Neutrophil (primary cell): ENCODE results near the gene RASSF8.

Source experiments
- H3K27ac ChIP-seq: fragments of 200-600 bp; sonication (generic); 2 replicates; pipeline ENCODE4 v1.5.1; 2016; ENCODE audit warnings: mild to moderate bottlenecking, moderate library complexity
- H3K27me3 ChIP-seq: fragments of 200-600 bp; sonication (generic); 2 replicates; pipeline ENCODE4 v1.6.0; 2016; ENCODE audit warnings: mild to moderate bottlenecking
- H3K36me3 ChIP-seq: fragments of 200-600 bp; sonication (generic); 2 replicates; pipeline ENCODE4 v1.5.1; 2017
- H3K4me1 ChIP-seq, 2 experiments: fragments of 200-600 bp in 1 of 2; sonication (generic) in 1 of 2; 1 replicate in 1 of 2; 2 replicates in 1 of 2; pipeline versions ENCODE4 v1.5.1 to v1.6.1; 2013 to 2016; ENCODE audit warnings: low read depth in 1 of 2, low read length in 1 of 2, mild to moderate bottlenecking in 1 of 2, moderate library complexity in 1 of 2; ENCODE audit not compliant: control insufficient read depth in 1 of 2, insufficient read depth in 1 of 2
- H3K4me3 ChIP-seq, 2 experiments: fragments of 200-600 bp in 1 of 2; sonication (generic) in 1 of 2; 1 replicate in 1 of 2; 2 replicates in 1 of 2; pipeline ENCODE4 v1.5.1; 2013 to 2016; ENCODE audit warnings: low read depth in 1 of 2, low read length in 1 of 2, mild to moderate bottlenecking in 1 of 2, moderate library complexity in 1 of 2
- H3K9me3 ChIP-seq: fragments of 200-600 bp; sonication (generic); 2 replicates; pipeline ENCODE4 v1.5.1; 2016
- TF ChIP-seq, protein P1 (sequence below): fragments of 200-600 bp; sonication (generic); IDR thresholded peaks from 2 replicates; pipeline ENCODE4 v1.5.1; 2016; ENCODE audit warnings: antibody characterized with exemption

Gene RASSF8

DNA sequence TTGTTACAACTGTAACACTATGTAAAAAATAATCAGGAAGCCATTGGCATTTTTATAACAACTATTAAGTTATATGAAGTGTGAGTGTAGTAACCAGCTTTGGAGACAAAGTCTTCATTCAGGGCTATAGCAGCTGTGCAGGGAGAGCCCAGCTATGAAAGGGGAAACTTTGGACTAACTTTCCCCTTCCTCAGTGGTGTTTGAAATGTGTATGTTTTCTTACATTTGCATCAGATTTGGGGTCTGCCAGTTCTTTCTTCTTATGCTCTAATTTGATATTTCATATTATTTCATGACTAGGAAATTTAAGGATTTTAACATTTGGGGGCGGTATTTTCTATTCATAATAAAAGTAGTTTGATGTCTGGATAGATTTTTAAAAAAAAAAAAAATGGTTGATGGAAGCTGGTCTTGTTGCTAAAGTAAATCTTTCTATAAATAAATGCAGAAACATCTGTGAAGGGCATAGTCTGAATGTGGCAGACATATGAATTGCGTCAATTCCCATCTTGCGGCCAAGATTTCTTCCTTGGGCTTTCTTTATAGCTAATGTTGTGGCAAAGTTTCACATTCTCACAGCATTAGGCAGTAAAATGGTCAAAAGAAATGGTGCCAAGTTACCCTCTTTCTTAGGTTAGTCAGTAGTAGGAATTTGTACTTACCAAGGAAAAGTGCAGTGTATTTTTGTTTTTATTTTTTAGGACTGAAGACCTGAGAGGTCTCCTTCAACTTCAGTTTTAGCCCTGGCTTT, 35.6 kb downstream of the RASSF8 start:
- Histone ChIP-seq H3K36me3 (no peaks in the 10 kb centered on the region), H3K27ac (no peak overlapping the region), H3K4me3 (no peak overlapping the region), H3K9me3 (no peaks in the 10 kb centered on the region), H3K4me1 (no peaks in the 10 kb centered on the region), H3K27me3 (no peaks in the 10 kb centered on the region)
- TF ChIP-seq, protein P1, sequence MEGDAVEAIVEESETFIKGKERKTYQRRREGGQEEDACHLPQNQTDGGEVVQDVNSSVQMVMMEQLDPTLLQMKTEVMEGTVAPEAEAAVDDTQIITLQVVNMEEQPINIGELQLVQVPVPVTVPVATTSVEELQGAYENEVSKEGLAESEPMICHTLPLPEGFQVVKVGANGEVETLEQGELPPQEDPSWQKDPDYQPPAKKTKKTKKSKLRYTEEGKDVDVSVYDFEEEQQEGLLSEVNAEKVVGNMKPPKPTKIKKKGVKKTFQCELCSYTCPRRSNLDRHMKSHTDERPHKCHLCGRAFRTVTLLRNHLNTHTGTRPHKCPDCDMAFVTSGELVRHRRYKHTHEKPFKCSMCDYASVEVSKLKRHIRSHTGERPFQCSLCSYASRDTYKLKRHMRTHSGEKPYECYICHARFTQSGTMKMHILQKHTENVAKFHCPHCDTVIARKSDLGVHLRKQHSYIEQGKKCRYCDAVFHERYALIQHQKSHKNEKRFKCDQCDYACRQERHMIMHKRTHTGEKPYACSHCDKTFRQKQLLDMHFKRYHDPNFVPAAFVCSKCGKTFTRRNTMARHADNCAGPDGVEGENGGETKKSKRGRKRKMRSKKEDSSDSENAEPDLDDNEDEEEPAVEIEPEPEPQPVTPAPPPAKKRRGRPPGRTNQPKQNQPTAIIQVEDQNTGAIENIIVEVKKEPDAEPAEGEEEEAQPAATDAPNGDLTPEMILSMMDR, result no peak

- Histone ChIP-seq H3K4me1 (no peaks in the 10 kb centered on the region), H3K36me3 (no peaks in the 10 kb centered on the region), H3K27ac (no peak overlapping the region), H3K4me3 (no peak overlapping the region), H3K27me3 (no peaks in the 10 kb centered on the region), H3K9me3 (no peaks in the 10 kb centered on the region)
- TF ChIP-seq, protein P1, result no peak
Observed at GRCh38 chr12:25994901-25995625, 36.6 kb downstream of the RASSF8 start.

DNA sequence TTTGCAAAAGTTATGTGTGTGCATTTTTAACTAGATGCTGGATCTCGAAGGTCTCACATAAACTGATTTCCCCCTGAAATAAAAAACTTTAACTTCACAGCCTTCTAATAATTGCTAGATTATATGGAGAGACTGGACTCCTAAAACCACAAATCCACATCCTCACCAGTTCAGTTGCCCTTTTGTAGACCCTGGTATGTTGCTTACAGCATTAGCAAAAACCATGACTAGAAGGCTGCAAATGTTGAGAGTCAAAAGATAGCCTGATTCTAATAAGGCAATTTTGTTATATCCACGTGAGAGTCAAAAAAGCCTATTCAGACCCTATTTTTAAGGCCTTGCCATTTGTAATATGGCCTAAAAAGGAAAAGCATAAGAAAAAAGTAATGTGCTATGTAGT, 37.4 kb downstream of the RASSF8 start:
- H3K27me3 ChIP-seq, result no peaks in the 10 kb centered on the region
- no peaks in the 10 kb centered on the region for H3K36me3 ChIP-seq
- TF ChIP-seq, protein P1, result no peak
- no peaks in the 10 kb centered on the region for H3K4me1 ChIP-seq
- no peak overlapping the region for H3K27ac ChIP-seq
- H3K4me3 ChIP-seq, result no peak overlapping the region
- H3K9me3 ChIP-seq, result no peaks in the 10 kb centered on the region

- Histone ChIP-seq H3K36me3 (no peaks in the 10 kb centered on the region), H3K4me3 (no peak overlapping the region), H3K27ac (no peak overlapping the region), H3K27me3 (no peaks in the 10 kb centered on the region), H3K4me1 (no peaks in the 10 kb centered on the region), H3K9me3 (no peaks in the 10 kb centered on the region)
- TF ChIP-seq, protein P1, result no peak
Observed at GRCh38 chr12:25996677-25997076, 38.2 kb downstream of the RASSF8 start.

DNA sequence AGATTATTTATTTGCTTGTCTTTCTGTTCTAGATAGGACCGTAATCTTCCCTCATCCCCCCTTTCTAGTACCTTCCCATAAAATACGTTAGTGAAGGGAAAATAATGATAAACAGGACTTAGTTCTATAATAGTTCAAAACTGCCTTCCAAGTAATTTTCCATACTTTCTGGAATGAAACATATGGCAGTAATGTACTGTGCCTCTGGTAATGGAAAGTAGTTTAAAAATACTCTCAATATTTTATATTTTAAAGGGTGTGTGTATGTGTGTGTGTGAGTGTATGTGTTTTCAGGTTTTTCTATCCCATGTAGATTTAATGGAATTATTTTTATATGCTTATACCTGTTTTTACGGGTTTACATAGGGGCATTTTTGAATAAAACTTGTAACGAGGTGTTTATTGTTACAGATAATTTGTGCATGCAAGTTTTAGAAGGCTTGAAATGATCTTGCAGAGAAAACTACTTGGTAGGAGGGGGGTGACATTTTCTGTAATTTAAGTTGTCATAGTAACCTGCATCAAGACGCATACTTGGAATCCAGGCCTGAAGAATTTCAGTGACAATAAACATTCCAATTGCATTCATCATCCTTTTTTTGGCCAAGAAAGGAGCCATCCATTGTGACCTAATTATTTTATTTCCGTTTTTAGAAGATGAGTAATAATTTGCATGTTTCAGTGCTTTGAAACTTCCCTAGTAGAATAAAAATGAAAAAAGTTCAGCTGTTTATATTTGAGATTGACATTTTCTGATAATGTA, 38.9 kb downstream of the RASSF8 start:
- no peak overlapping the region for H3K4me3 ChIP-seq
- H3K27me3 ChIP-seq, result no peaks in the 10 kb centered on the region
- no peaks in the 10 kb centered on the region for H3K4me1 ChIP-seq
- TF ChIP-seq, protein P1, result no peak
- H3K27ac ChIP-seq, result no peak overlapping the region
- no peaks in the 10 kb centered on the region for H3K9me3 ChIP-seq
- H3K36me3 ChIP-seq, result no peaks in the 10 kb centered on the region
